Activated T-helper 2 cell treated with anti-CD3 and anti-CD28 coated beads, Interferon-gamma antibody, Interleukin-2, Interleukin-4, amounts not matched to agents 10 μg/mL and 5 μg/mL and 100 μg/mL, durations not matched to agents 14 hours and 24 hours and 36 hours (primary cell): Measurements from ENCODE around the gene CDK2. TPM values are rescaled to one million over a fixed set of nuclear protein-coding genes. Genes with fewer than 3 reads are reported as not detected.

ENCODE experiments used
- DNase-seq: peaks from one replicate; pipeline ENCODE4 v3.0.0; 2021; ENCODE audit warnings: low spot score
- H3K27ac Mint-ChIP-seq: one replicate; pipeline ENCODE4 v1.8.0; 2021; ENCODE audit warnings: mixed read lengths
- H3K27me3 Mint-ChIP-seq: one replicate; pipeline ENCODE4 v1.8.0; 2021; ENCODE audit warnings: low read depth, mixed read lengths
- H3K36me3 Mint-ChIP-seq: one replicate; pipeline ENCODE4 v1.8.0; 2021; ENCODE audit warnings: low read depth, mixed read lengths
- H3K4me1 Mint-ChIP-seq: one replicate; pipeline ENCODE4 v1.8.0; 2021; ENCODE audit warnings: low read depth, mixed read lengths
- H3K4me3 Mint-ChIP-seq: one replicate; pipeline ENCODE4 v1.8.0; 2021; ENCODE audit warnings: low read depth, mild to moderate bottlenecking, moderate library complexity, mixed read lengths
- H3K9me3 Mint-ChIP-seq: one replicate; pipeline ENCODE4 v1.8.0; 2021; ENCODE audit warnings: mixed read lengths
- intact Hi-C: fragments of 100-400 bp; cut with micrococcal nuclease; formaldehyde crosslinking; loops from one replicate; pipeline ENCODE4 v1.15.1; 2023
- total RNA-seq: library from RNA; stranded (reverse); gene quantifications from 2 replicates; pipeline ENCODE4 v1.2.3, GENCODE V29; 2022

Gene CDK2
- total RNA-seq, 1 donor from 2014 or later = 116 TPM

- Mint-ChIP-seq H3K27ac (peak overlapping the region; percentile 7), H3K36me3 (peaks cover 12% of the 10 kb centered on the region), H3K4me3 (peak overlapping the region; percentile 13), H3K4me1 (peaks cover 39% of the 10 kb centered on the region), H3K27me3 (no peaks in the 10 kb centered on the region), H3K9me3 (no peaks in the 10 kb centered on the region)
- intact Hi-C loops = no loop called here
- no peak for DNase-seq
These were observed 43.5 kb downstream of the CDK2 start for GRCh38 chr12:56010111-56010570.

GRCh38 chr12:56011509-56012090 lies 45.0 kb downstream of the CDK2 start:
- H3K27me3 Mint-ChIP-seq = no peaks in the 10 kb centered on the region
- DNase-seq = no peak
- peak overlapping the region; percentile 44 for H3K27ac Mint-ChIP-seq
- no peaks in the 10 kb centered on the region for H3K9me3 Mint-ChIP-seq
- peaks cover 6% of the 10 kb centered on the region for H3K36me3 Mint-ChIP-seq
- no peak overlapping the region for H3K4me3 Mint-ChIP-seq
- intact Hi-C loops = no loop called here
- peaks cover 46% of the 10 kb centered on the region for H3K4me1 Mint-ChIP-seq

GRCh38 chr12:56013482-56013881 lies 46.9 kb downstream of the CDK2 start:
- Mint-ChIP-seq H3K9me3 (no peaks in the 10 kb centered on the region), H3K27ac (no peak overlapping the region), H3K36me3 (peaks cover 6% of the 10 kb centered on the region), H3K4me1 (peaks cover 36% of the 10 kb centered on the region), H3K27me3 (no peaks in the 10 kb centered on the region), H3K4me3 (no peak overlapping the region)
- intact Hi-C loops = no loop called here
- DNase-seq = no peak

- Mint-ChIP-seq H3K4me1 (peaks cover 32% of the 10 kb centered on the region), H3K27ac (no peak overlapping the region), H3K27me3 (no peaks in the 10 kb centered on the region), H3K9me3 (no peaks in the 10 kb centered on the region), H3K36me3 (peaks cover 7% of the 10 kb centered on the region), H3K4me3 (no peak overlapping the region)
- intact Hi-C loops = no loop called here
- no peak for DNase-seq
These were observed 47.6 kb downstream of the CDK2 start for GRCh38 chr12:56014205-56014604.

- intact Hi-C loops = no loop called here
- Mint-ChIP-seq H3K27ac (no peak overlapping the region), H3K4me1 (peaks cover 29% of the 10 kb centered on the region), H3K9me3 (no peaks in the 10 kb centered on the region), H3K27me3 (no peaks in the 10 kb centered on the region), H3K4me3 (no peak overlapping the region), H3K36me3 (peaks cover 13% of the 10 kb centered on the region)
- DNase-seq = no peak
These were observed 50.6 kb downstream of the CDK2 start for GRCh38 chr12:56017181-56017580.

- Mint-ChIP-seq H3K9me3 (no peaks in the 10 kb centered on the region), H3K4me1 (peaks cover 34% of the 10 kb centered on the region), H3K36me3 (peaks cover 16% of the 10 kb centered on the region), H3K27ac (no peak overlapping the region), H3K4me3 (no peak overlapping the region), H3K27me3 (no peaks in the 10 kb centered on the region)
- DNase-seq = no peak
- intact Hi-C loops = no loop called here
These were observed 51.7 kb downstream of the CDK2 start for GRCh38 chr12:56018356-56018755.

- DNase-seq = no peak
- peaks cover 34% of the 10 kb centered on the region for H3K4me1 Mint-ChIP-seq
- peak within 1 kb of the TSS; percentile 95 for H3K27ac Mint-ChIP-seq
- H3K4me3 Mint-ChIP-seq = peak within 1 kb of the TSS; percentile 95
- peaks cover 25% of the 10 kb centered on the region for H3K36me3 Mint-ChIP-seq
- H3K27me3 Mint-ChIP-seq = no peaks in the 10 kb centered on the region
- H3K9me3 Mint-ChIP-seq = no peaks in the 10 kb centered on the region
- intact Hi-C loops = loop anchor here (1.0 kb wide), 3 partner anchors 9 to 23 kb away; partner anchors contain the start of genes RPS26 and SUOX
These were observed 54.0 kb downstream of the CDK2 start, which contains the start of gene IKZF4 for GRCh38 chr12:56020423-56021184. IKZF4 (plus strand) TSS chr12:56021043; CDS start chr12:56021494, 451 bp downstream.

- H3K27me3 Mint-ChIP-seq = no peaks in the 10 kb centered on the region
- peaks cover 29% of the 10 kb centered on the region for H3K4me1 Mint-ChIP-seq
- no peak for DNase-seq
- H3K27ac Mint-ChIP-seq = peak overlapping the region; percentile 95
- intact Hi-C loops = loop anchor here (1.0 kb wide), 2 partner anchors 19 to 25 kb away; partner anchors contain the start of genes RPS26 and SUOX
- peak overlapping the region; percentile 95 for H3K4me3 Mint-ChIP-seq
- peaks cover 32% of the 10 kb centered on the region for H3K36me3 Mint-ChIP-seq
- no peaks in the 10 kb centered on the region for H3K9me3 Mint-ChIP-seq
These were observed 55.4 kb downstream of the CDK2 start for GRCh38 chr12:56021889-56022497.

Other genes starting within 250 kb of the CDK2 start
- 6.5 and 8.1 TPM in 2 replicates for gene RDH5, start 246.4 kb upstream of the CDK2 start, total RNA-seq
- 230 and 236 TPM in 2 replicates for gene CD63, start 237.8 kb upstream of the CDK2 start, total RNA-seq
- gene GDF11, start 223.7 kb upstream of the CDK2 start, total RNA-seq = 15.3 and 15.4 TPM in 2 replicates
- 78.3 and 82.2 TPM in 2 replicates for gene SARNP, start 149.1 kb upstream of the CDK2 start, total RNA-seq
- 58.6 and 59.2 TPM in 2 replicates for gene ORMDL2, start 148.8 kb upstream of the CDK2 start, total RNA-seq
- 34.8 and 35.2 TPM in 2 replicates for gene DNAJC14, start 137.2 kb upstream of the CDK2 start, total RNA-seq
- not detected in 2 replicates for gene MMP19, start 123.9 kb upstream of the CDK2 start, total RNA-seq
- 37.5 and 43.4 TPM in 2 replicates for gene PYM1, start 38.9 kb upstream of the CDK2 start, total RNA-seq
- 218 and 242 TPM in 2 replicates for gene DGKA, start 35.7 kb upstream of the CDK2 start, total RNA-seq
- 0.32 and 0.37 TPM in 2 replicates for gene PMEL, start 788 bp upstream of the CDK2 start, total RNA-seq
- 47.9 and 51.0 TPM in 2 replicates for gene RAB5B, start 7.2 kb downstream of the CDK2 start, total RNA-seq
- gene SUOX, start 30.4 kb downstream of the CDK2 start, total RNA-seq = 19.9 and 21.2 TPM in 2 replicates
- gene IKZF4, start 54.2 kb downstream of the CDK2 start, total RNA-seq = 34.8 and 35.5 TPM in 2 replicates
- gene RPS26, start 75.1 kb downstream of the CDK2 start, total RNA-seq = 43.9 and 45.2 TPM in 2 replicates
- 0.11 and 0.71 TPM in 2 replicates for gene ERBB3, start 113.3 kb downstream of the CDK2 start, total RNA-seq
- 356 and 364 TPM in 2 replicates for gene PA2G4, start 137.7 kb downstream of the CDK2 start, total RNA-seq
- 3,925 and 4,057 TPM in 2 replicates for gene RPL41, start 149.8 kb downstream of the CDK2 start, total RNA-seq
- 7.7 and 9.2 TPM in 2 replicates for gene ZC3H10, start 151.4 kb downstream of the CDK2 start, total RNA-seq
- gene ESYT1, start 161.4 kb downstream of the CDK2 start, total RNA-seq = 154 TPM in 2 replicates
- 89.7 and 94.3 TPM in 2 replicates for gene MYL6B, start 185.8 kb downstream of the CDK2 start, total RNA-seq
- 1,051 and 1,067 TPM in 2 replicates for gene MYL6, start 191.5 kb downstream of the CDK2 start, total RNA-seq
- 131 and 136 TPM in 2 replicates for gene SMARCC2, start 222.7 kb downstream of the CDK2 start, total RNA-seq